Sigmoid colon (tissue), 3 donors: ENCODE measurements around the gene POFUT1.

ENCODE experiments used
- POLR2A ChIP-seq, 2 donors: fragments of 450-650 bp; IDR thresholded peaks; one replicate each; pipeline ENCODE4 v1.6.1; 2016; ENCODE audit warnings: antibody characterized with exemption in 2 of 2, mild to moderate bottlenecking in 2 of 2, moderate library complexity in 2 of 2
- TF ChIP-seq, protein P1 (sequence below), 4 experiments: fragments of 450-650 bp in 3 of 4; fragments of 200-600 bp in 1 of 4; IDR thresholded peaks; one replicate each; pipeline ENCODE4 v1.5.1; 2016 to 2019; ENCODE audit warnings: antibody characterized with exemption in 4 of 4, mild to moderate bottlenecking in 3 of 4, moderate library complexity in 2 of 4

DNA sequence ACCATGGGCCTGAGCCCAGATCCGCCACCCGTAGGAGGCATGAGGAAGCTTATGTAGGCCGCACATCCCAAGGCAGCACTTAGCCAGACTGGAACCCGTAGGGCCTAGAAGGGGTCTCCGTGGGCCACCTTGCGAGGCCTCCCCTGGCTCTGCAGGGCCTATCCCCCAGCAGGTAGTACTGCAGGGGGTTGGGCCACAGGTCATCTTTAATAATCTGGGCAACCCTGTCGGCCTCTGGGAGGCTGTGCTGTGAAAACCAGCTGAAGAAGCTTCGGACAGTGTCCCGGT is 18.6 kb upstream of the POFUT1 start:
- no peak for TF ChIP-seq POLR2A (IDR thresholded peaks at IDR 0.05)
- TF ChIP-seq, protein P1, sequence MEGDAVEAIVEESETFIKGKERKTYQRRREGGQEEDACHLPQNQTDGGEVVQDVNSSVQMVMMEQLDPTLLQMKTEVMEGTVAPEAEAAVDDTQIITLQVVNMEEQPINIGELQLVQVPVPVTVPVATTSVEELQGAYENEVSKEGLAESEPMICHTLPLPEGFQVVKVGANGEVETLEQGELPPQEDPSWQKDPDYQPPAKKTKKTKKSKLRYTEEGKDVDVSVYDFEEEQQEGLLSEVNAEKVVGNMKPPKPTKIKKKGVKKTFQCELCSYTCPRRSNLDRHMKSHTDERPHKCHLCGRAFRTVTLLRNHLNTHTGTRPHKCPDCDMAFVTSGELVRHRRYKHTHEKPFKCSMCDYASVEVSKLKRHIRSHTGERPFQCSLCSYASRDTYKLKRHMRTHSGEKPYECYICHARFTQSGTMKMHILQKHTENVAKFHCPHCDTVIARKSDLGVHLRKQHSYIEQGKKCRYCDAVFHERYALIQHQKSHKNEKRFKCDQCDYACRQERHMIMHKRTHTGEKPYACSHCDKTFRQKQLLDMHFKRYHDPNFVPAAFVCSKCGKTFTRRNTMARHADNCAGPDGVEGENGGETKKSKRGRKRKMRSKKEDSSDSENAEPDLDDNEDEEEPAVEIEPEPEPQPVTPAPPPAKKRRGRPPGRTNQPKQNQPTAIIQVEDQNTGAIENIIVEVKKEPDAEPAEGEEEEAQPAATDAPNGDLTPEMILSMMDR (IDR thresholded peaks at IDR 0.05) = no peak
